GM19395 (cell line): ENCODE data around the gene COPS7A.

Source experiments
- ATAC-seq: cut with Tn5 transposase; IDR thresholded peaks from one replicate; pipeline ENCODE4 v1.9.1; 2021; ENCODE audit warnings: mild to moderate bottlenecking, moderate library complexity; ENCODE audit not compliant: unreplicated experiment

Gene COPS7A

DNA sequence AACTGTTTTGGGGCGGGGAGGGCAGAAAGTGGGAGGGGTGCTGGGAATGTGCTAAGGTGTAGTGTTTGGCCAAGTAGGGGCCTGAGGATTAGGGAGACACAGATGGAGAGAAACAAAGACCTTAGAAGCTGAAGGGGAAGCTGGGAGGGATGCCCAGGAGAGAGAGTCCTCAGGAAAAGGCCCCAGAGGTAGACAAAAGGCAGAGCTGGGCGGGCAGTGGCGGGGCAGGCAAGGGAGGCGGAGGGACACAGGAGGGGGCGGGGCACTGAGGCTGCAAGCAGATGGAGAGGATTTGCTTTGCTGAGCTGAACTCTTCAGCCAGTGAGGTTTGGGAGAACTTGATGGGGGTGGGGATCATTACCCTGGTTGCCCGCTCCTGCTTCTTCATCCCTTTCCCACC lies 45.1 kb downstream of the COPS7A start:
- ATAC-seq = no peak

DNA sequence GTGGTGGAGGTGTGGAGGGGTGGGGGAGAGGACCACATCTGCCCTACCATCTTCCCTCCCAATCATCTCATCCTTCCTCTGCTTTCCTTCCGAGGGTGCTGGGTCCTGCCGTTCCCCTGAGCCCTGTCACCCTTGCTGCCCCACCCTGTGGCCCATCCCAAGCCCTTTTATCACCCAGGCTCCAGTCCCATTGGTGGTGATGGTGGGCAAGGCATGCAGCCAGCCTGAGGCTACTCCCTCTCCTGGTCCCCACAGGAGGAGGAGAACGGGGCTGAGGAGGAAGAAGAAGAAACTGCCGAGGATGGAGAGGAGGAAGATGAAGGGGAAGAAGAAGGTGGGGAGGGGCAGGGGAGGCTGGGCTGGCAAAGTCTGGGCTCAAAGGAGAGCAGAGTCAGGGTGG lies 45.8 kb downstream of the COPS7A start:
- no peak for ATAC-seq

DNA sequence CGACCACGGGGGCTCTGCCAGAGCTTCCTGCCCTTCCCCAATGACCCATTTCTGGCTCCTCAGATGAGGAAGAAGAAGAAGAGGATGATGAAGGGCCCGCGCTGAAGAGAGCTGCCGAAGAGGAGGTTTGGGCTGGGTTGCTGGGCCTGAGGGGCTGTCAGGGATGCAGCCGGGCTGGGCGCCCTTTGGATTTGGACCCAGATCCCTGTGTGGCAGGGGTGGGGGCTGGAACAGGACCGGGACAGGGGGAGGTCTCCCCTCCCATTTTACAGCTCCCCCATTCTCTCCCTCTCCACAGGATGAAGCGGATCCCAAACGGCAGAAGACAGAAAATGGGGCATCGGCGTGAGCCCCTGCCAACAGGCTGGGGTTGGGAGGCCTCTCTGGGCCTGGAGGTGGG lies 46.2 kb downstream of the COPS7A start:
- no peak for ATAC-seq

DNA sequence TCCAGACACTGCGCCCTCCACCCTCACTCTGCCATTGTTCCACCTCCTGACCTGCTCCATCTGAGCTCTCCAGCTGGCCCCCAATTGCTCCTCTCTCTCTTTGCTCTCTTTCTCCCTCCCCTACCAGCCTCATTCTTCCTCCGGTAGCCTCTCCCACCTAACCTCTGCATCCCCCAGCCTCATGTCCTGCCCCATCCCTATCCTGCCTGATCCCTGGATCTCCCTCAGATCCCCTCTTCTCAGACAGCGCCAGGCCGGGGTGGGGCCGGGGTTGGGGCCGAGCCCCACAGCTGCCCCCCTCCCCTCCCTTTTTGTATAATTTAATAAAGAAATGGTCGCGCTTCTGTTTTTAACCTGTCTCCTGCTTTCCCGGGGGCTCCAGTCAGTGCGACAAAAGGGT lies 46.8 kb downstream of the COPS7A start:
- no peak for ATAC-seq

DNA sequence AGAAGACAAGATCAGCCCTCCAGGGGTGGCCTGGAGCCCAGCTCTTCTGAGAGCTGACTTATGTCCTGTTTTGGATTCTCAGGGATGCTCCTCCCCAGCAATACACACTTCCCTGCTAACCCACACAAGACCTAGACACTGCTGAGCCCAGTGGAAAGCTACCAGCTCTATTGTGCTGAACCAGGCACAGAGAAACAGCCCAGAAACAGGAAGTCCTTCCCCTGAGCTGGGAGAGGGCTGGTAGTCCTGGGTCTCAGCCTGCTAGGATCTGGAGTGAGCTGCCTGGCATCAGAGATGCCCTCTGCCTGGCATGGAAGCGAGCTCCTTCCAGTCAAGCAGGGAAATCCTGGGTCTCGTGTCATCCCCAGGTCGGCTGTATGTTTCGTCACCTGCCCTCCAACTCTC lies 47.2 kb downstream of the COPS7A start:
- ATAC-seq = no peak

DNA sequence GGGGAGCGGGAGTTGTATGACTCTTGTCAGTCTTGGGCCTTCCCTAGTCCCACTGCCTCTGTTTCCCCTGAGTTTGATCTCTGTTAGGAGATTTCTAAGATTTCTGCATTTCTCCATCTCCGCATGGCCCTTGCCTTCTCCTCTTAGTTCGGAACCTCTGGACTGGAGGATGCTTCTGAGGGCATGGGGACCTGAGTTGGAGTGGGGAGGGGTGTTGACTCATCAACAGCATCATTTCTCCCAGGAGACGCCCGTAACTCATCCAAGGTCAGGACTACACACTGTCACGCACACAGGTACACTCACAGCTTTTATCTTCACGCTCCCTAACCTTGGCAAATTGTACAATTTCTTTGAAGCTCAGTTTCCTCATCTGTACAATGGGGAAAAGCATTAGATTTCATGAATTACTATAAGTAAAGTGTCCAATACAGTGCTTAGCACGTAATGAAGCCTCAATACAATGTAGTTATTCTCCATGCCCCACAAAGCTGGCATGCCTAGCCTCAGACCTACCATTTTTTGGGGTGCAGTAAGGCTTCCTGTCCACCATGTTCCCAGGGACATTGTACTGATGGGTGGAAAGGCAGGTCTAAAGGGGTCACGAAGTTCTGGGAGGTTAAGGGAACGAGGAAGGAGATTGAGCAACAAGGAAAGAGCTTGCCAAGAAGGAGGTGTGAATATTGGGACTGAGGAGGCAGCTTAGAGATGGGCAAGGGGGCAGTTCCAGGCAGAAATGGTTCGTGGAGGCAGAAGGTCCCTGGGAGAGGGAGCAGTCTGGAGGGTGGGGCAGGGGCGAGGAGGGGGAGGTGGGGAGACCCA lies 47.9 kb downstream of the COPS7A start:
- ATAC-seq = no peak

DNA sequence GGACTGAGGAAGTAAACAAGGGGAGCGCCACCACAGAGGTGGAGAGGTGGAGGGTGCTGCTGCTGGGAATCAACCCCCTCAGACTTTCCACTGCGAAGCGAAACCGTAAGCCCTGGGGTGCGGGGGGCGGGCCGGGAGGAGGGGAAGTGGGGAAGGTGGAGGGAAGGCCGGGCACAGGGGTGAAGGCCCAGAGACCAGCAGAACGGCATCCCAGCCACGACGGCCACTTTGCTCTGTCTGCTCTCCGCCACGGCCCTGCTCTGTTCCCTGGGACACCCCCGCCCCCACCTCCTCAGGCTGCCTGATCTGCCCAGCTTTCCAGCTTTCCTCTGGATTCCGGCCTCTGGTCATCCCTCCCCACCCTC lies 48.5 kb downstream of the COPS7A start, which contains the start of gene LAG3:
Gene LAG3, plus strand, starts transcription at position 190 of the 365 bp plus-strand sequence. CDS start 333 bp downstream, outside the sequence.
- no peak for ATAC-seq

DNA sequence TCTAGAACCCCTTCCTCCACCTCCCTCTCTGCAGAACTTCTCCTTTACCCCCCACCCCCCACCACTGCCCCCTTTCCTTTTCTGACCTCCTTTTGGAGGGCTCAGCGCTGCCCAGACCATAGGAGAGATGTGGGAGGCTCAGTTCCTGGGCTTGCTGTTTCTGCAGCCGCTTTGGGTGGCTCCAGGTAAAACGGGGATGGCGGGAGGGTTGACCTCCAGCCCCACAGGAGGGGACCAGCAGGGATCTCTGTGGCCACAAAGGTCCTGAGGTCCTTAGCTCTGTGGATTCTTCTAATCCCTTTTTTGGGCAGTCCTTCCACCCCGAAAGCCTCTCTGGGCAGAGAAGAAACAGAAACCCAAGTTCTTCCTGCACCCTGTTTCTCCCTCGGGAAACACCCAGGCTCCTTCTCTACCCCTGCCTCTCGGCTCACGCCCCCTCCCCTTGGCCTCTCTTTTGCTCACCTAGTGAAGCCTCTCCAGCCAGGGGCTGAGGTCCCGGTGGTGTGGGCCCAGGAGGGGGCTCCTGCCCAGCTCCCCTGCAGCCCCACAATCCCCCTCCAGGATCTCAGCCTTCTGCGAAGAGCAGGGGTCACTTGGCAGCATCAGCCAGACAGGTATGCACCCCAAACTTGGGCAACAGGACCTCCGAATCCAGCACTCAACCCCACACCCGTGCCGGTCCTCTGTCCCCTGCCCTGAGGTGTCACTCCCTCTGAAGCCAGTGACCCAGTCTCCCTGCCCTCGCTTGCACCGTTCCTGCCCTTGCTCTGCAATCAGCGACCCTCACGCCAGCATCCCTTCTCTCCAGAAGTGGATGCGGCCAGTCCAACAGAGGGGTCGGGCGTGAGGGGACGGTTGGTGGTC lies 49.1 kb downstream of the COPS7A start:
- ATAC-seq = no peak

DNA sequence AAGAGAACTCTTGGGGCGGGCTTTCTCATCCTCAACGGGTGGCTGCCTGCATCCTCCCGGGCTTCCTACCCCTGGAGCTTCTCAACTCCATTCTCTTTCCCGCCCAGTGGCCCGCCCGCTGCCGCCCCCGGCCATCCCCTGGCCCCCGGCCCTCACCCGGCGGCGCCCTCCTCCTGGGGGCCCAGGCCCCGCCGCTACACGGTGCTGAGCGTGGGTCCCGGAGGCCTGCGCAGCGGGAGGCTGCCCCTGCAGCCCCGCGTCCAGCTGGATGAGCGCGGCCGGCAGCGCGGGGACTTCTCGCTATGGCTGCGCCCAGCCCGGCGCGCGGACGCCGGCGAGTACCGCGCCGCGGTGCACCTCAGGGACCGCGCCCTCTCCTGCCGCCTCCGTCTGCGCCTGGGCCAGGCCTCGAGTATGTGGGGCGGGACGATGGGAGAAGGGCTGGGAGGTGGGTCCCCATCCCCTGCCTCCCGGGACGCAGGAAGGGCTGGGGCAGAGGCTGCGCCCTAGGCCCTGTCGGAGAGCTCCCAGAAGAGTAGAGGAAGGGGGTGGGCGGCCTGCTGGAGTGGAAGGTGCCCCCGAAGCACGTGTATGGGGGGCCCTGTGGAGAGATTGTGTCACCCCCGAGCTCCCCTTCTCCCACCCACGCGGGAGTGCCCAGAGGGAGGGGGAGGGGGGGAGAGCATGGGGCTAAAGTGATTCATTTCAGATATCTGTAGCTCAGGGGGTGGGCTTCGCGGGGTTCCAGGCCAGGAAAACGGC lies 49.9 kb downstream of the COPS7A start:
- ATAC-seq = no peak

DNA sequence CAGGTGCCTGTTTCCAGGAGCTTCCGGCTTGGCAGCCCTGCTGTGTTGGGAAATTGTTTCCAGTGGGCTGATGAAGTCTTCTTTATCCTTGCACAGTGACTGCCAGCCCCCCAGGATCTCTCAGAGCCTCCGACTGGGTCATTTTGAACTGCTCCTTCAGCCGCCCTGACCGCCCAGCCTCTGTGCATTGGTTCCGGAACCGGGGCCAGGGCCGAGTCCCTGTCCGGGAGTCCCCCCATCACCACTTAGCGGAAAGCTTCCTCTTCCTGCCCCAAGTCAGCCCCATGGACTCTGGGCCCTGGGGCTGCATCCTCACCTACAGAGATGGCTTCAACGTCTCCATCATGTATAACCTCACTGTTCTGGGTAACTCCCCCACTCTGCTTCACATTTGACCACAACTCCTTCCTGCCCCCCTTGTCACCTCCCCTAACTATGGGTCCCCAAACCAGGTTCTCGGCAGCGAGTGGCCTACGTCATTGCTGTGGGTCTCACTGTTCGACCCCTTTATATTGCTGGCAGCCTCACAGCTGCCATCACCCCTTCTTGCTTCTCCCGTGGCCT lies 50.7 kb downstream of the COPS7A start:
- ATAC-seq = no peak

DNA sequence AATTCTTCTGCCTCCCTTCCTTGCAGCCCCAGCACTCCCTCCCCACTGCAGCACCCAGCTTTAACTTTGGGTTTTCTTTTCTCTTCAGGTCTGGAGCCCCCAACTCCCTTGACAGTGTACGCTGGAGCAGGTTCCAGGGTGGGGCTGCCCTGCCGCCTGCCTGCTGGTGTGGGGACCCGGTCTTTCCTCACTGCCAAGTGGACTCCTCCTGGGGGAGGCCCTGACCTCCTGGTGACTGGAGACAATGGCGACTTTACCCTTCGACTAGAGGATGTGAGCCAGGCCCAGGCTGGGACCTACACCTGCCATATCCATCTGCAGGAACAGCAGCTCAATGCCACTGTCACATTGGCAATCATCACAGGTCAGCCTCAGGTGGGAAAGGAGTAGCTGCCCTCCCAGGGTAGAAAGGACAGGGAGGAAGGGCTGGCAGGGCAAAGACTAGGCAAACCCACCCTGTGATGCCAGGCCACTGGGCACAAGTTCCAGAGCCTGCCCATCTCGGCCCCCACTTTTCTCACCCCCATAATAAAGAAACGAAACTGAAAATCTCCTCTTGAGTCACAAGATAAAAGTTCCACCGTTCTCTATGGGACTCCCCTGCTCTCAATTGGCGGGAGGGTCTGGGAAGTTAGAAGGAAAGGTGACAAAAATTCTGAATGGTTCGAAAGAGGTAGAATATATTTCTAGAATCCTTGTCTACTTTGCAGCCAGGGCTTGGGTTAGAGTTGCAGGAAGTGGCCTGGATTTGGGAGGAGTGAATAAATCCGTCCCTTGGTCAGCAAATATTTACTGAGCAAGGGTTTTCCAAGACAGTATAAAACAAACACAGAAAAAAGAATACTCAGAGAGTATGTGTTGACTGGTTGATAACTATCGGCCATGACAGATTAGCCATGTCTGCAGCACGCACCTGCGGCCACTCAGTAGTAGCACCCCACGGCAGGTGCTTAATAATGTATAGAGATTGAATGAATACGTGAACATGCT lies 51.6 kb downstream of the COPS7A start:
- ATAC-seq = no peak

DNA sequence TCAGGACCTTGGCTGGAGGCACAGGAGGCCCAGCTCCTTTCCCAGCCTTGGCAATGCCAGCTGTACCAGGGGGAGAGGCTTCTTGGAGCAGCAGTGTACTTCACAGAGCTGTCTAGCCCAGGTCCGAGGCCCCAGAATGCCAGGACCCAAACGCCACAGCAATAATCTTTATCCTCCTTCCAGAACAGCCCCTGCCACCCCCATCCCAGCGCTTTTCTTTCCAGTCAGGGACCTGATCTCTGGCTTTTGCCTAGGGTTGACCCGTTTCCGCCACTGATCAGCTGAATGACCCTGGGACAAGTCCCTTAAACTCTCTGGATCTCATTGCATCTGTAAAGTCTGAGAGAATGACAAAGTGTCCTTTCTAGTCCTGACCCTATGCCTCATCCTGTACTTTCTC lies 53.5 kb downstream of the COPS7A start:
- ATAC-seq = no peak

DNA sequence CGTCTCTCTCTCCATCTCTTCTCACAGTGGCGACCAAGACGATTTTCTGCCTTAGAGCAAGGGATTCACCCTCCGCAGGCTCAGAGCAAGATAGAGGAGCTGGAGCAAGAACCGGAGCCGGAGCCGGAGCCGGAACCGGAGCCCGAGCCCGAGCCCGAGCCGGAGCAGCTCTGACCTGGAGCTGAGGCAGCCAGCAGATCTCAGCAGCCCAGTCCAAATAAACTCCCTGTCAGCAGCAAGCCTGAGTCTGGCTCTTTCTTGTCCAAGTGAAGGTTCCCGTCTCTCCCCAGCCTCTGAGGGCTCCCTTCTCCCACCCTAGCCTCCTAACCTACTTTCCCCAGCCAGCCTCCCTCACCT lies 54.3 kb downstream of the COPS7A start:
- ATAC-seq = no peak

DNA sequence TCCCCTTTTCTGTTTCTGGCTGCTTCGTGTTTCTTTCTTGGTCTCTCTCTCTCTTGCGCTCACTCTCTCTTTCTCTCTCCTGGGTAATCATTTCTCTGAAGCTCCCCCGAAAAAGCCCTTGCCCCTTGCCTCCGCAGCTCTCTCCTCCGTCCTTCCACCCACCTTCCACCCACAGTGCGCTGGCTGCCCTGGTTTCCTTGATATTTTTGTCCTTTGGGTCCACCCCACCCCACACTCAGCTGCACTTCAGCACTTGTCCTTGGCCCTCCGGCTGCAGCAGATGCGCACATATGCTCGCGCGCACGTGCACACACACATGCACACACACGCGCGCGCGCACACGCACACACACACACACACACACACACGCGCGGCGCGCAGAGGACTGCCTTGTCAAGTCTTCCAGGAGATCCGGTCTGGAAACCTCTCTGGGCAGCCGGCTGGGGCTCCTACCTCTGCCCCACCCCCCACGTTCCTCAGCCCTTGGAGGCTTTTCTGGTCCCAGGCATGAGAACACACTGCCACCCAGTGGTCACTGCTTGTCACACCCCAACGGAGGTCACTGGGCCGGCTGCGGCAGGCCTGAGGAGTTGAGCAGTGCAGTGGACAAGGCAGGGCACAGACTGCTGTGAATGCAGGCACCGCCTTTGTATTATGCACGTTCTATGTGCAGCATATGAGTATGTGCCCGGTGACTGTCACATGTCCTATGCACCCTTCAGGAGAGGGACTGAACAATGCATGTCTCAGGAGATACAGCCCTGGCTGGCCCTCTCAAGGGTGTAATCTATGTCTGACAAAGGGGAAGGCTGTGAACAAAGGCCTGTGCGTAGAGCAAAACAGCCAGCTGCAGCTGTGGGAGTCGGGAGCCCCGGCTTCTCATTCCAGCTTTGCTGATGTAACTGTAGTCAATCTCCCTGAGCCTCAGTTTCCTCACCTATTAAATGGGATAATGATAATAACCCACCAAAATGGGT lies 55.0 kb downstream of the COPS7A start:
- ATAC-seq = peak; percentile 88

DNA sequence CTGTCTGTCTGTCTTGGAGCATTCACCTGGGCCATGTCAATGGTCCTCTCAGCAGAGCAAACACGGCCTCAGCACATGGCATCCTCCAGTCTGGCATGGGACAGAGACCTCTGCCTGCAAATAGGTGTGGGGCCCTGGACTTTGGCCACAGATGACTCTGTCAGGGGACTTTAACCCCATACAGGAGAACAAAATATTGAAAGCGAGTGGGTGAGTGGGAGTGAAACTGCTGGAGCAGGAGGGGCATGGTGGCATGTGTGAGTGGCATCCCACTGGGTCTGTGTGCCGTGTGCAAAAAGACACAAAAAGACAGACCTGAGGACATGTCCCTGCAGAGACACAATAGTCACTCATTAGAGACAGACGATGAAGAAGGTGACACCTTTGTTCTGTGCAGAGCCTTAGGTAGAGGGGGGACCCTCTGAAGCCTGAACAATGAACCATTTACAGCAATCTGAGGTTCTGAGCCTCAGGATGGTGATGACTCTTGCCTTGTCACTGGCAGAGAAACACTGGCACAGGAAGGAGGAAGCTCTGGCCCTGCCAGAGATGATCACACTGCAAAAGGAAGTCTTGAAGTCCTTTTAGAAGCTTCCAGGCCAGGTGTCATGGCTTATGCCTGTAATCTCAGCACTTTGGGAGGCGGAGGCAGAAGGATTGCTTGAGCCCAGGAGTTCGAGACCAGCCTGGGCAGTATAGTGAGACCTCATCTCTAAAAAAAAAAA lies 56.0 kb downstream of the COPS7A start:
- ATAC-seq = no peak

DNA sequence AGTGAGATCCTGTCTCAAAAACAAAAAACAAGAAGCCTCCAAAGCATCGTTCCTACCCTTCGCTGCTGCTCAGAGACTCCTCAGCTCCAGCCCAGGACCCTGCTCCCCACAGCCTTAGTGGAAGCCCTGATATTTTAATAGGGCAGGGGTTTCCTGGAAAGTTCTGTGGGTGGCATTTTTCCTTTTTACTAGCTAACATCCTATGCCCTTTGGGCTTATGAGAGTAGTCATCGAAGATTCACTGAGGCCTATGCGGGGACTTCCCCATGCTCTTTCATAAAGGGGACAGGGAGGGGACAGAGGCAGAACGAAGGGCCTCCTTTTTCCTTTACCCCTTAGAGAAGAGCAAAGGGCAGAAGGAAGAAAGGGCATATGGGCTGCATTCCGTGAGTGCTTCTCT lies 56.7 kb downstream of the COPS7A start:
- ATAC-seq = no peak
